GM12873 (cell line): Measurements from ENCODE around the gene DEPDC1B.

Experiments used
- CTCF ChIP-seq: IDR thresholded peaks from 2 replicates; pipeline ENCODE4 v1.5.1; 2012; ENCODE audit warnings: low read depth, mild to moderate bottlenecking, moderate library complexity, low read length, control low read depth; ENCODE audit not compliant: insufficient read depth; ENCODE audit errors: missing control alignments

DEPDC1B gene

GRCh38 chr5:60584304-60584703 is 115.7 kb downstream of the DEPDC1B start:
- TF ChIP-seq CTCF = no peak

DNA sequence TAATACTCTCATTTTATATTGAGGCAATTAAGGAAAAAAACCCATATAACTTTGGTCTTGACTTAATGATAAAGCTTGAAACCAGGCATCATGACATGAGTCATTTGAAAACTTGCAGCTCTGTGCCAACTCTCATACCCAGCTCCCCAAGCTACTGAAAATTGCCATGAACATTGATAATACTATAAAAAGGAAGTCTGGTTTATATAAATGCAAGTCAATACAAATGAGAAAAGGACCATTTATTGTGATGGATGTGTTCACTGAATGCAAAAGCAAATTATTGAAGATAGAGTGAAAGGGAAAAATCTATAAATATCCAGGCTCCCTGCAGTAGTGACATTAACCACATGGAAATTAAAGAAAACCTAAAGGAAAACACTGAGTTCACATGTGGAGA is 116.3 kb downstream of the DEPDC1B start:
- no peak for TF ChIP-seq CTCF

DNA sequence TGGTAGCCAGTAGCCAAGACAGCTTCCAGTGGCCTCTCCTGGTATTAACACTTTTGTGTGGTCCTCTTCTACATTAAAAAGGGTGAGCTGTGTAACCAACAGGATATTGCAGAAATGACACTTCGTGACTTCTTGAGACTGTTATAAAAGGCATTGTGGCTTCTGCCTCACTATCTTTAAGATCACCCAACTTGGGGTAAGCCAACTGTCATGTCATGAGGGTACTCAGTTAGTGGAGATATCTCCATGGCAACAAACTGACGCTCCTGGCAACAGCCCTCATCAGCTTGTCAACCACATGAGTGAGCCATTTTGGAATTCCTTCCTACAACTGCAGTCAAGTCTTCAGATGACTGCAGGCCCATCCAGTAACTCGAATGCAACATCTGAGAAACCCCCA is 121.7 kb downstream of the DEPDC1B start:
- TF ChIP-seq CTCF = no peak

DNA sequence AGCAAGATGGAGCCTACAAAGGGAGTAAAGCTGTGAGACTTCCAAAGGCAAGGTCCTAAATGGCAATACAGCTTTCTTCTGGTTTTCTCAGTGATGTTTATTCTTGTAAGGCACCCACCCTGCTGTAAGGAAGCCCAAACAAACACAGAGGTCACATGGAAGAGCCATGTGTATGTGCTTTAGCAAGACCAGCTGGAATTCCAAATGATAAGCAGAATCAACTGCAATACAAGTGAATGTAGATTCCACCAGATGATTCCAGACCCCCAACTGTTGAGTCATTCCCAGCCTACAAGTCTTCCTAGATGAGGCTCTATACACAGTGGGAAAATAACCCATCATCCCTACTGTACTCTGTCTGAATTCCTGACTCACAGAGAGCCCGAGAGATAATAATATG is 122.8 kb downstream of the DEPDC1B start:
- TF ChIP-seq CTCF = no peak

DNA sequence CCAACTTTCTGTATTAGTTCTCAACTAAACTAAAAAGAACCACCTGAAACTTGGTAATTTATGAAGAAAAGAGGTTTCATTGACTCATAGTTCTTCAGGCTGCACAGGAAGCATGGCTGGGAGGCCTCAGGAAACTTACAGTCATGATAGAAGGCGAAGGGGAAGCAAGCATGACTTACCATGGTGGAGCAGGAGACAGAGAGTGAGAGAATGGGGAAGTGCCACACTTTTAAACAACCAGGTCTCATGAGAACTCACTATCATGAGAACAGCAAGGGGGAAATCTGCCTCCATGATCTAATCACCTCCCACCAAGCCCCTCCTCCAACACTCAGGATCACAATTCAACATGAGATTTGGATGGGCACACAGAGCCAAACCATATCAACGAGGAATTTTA is 123.5 kb downstream of the DEPDC1B start:
- TF ChIP-seq CTCF = no peak

GRCh38 chr5:60568646-60569045 is 131.3 kb downstream of the DEPDC1B start:
- TF ChIP-seq CTCF = no peak

DNA sequence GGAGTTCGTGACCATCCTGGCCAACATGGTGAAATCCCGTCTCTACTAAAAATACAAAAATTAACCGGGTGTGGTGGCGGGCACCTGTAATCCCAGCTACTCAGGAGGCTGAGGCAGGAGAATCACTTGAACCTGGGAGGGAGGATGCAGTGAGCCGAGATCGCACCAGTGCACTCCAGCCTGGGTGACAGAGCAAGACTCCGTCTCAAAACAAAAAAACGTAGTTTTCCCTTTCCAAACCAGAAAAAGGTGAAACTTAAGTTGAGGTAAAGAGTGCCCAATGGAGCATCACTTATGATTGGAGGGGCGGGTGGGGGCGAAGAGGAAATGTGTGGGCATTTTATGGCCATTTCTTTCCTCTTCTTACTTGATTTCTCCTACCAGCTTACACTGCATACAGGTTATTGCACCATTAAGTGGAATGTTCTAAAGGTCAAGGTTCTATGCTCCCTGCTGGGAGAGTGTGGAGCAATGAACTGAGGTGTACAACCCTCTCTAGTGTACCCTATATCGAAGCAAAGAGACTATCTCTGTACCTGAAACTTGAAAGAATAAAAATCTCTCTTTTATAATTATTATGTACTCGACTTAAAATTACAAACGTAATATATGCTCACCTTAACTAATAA is 136.2 kb downstream of the DEPDC1B start:
- no peak for TF ChIP-seq CTCF

- TF ChIP-seq CTCF = no peak
These were observed 148.1 kb downstream of the DEPDC1B start for GRCh38 chr5:60551829-60552228.
